Left cardiac atrium (tissue), 4 donors: ENCODE measurements around the gene ADAMTS2. TPM values are rescaled to one million over a fixed set of nuclear protein-coding genes. Genes with fewer than 3 reads are reported as not detected.
A peak's percentile ranks its signal among the peaks of the same experiment; 100 is the strongest.

Source experiments
- ATAC-seq, 2 donors: fragments of 200-7000 bp; cut with Tn5 transposase; one replicate each; pipeline ENCODE4 v1.9.1; 2020; ENCODE audit warnings: mild to moderate bottlenecking in 2 of 2, moderate library complexity in 2 of 2
- DNase-seq: peaks from one replicate; pipeline ENCODE4 v3.0.0-alpha.2; 2020
- intact Hi-C, 2 donors: fragments of 100-400 bp; cut with DNase I; formaldehyde crosslinking; loops; one replicate each; pipeline versions ENCODE4 v1.14.1 to v1.15.1; 2022 to 2023
- long read RNA-seq: library from polyadenylated mRNA; unstranded; transcript quantifications from one replicate; pipeline ENCODE4 v2.0.0, GENCODE V29; 2021
- total RNA-seq, 2 donors: library from RNA; stranded (reverse); fragmentation: NEBNext Ultra II Directional; extraction: Animal tissue kit (Norgen Biotek cat#: 25700); gene quantifications; one replicate each; pipeline ENCODE4 v1.2.1, GENCODE V29; 2021
- donor health status: DM: no; HTN: yes; CAD: no.
- donor health status: DM: no; HTN: yes; CAD: no; lungs with severe emphysema.
- donor health status: DM: yes; HTN: yes; CAD: no.
- donor health status: Dilated cardiomyopathy.

The ADAMTS2 gene
- total RNA-seq = 10 to 100 TPM; 15.0 to 22.7 TPM
- long read RNA-seq, partial matches to known transcripts = 3 of 17 reads
- long read RNA-seq, other reads (novel, unspliced or antisense) = 12 of 17 reads

DNA sequence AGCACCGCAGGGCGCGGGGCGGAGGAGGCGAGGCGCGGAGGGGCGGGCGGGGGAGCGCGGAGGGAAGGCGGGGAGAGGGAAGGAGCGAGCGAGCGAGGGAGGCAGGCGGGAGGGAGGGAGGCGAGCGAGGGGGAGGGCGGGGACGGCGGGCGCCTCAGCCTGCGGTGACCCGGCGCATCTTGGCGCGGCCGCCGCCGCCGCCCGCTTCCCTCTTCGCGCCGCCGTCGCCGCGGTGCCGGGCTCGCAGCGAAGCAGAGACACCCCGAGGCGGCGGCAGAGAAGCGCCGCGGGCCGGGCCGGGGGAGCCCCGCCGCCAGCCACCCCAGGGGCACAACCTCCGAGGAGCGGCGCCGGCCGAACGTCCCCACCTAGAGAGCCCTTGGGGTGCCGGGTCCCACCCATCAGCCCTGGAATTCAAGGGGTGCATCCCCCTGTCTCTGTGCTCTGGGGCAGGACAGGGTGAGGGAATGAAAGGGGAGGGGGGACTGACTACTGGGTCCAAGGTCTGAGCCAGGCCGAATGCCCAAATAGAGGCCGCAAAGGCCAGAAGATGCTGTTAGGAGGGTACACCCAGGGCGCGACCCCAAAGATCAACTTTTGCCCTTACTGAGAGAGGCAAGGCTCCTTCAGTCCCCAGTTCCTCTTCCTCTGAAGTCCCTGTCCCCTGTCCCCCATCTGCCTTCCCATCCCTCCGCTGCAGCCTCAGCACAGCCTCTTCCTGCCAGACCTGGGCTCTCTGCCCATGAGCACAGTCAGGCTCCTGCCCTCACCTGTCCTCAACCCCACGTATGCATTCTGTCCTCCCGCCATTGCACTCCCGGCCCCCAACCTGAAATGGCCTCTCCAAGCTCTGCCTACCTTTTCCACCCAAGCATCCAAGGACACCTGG lies at the start of gene ADAMTS2:
TSS of gene ADAMTS2 (minus strand) at position 29 of the 889 bp plus-strand sequence. CDS start 133 bp downstream, outside the sequence.
- intact Hi-C loops = no loop called here
- ATAC-seq (peak; percentile 65 to 71), DNase-seq (peak; percentile 73)

GRCh38 chr5:179393078-179393477 lies 47.8 kb upstream of the ADAMTS2 start:
- no peak for DNase-seq
- ATAC-seq = no peak
- intact Hi-C loops = no loop called here

DNA sequence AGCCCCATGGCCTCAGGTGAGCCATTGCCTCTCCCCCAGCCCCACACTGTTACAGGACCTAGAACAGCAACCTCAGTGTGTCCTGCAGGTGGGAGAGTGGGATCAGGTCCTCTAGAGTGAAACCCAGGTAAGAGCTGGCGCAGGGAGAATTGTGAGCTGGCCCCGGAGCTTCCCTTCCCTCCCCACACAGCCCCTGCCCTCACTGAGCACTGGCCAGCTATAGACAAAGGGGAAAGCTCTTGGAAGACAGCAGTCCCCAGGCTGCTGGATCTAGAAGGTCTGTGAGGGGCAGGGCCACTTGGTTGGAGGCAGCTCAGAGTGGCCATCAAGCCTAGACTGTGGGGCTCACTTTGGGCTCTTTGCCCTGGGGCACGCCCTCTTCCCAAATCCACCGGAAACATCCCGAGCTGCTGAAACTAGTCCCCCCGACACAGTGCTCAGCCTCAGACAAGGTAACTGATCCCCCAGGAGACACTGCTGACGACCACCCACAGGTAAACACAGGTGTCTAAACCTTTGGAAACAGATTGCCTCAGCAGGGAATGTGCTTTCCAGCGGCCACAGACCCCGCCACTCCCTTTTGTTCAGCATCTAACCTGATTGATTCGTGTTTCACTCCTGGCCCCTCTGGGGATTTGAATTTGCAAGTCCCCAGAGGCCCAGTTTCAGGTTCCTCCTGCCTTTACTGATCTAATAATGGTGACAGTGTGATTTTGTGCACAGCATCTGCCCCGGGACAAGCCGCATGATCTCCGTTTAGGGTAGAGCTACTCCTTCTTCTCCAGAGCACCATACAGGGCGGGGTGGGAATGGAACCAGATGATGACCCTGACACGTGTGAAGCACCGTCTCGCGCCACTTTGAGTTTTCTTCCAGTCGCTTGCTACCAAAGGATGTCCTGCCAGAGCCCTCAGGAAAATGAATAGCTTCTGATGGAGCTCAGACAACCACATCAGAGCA lies 42.2 kb upstream of the ADAMTS2 start:
- intact Hi-C loops = no loop called here
- no peak for ATAC-seq

DNA sequence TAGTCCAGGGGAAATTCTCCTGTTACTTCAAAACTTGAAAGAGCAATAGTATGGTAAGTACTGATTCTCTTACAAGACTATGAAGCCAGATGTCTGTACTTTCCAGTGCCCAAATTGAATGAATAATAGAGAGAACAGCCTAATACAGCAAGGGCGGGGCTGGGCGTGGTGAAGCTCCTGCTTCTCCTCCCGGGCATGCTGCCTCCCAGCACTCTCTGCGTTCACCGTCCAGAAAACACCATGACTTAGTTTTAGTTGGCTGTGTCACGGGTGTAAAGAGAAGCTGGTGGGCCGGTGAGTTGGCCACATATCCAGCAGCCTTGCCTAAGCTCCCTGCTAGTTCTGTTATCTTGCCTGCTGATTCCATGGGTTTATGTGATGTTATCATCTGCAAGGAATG lies 40.7 kb upstream of the ADAMTS2 start:
- intact Hi-C loops = no loop called here
- no peak for DNase-seq
- ATAC-seq = peak in 1 of 2 donors; percentile 65

More for the DNA sequence above, 42.2 kb upstream of the ADAMTS2 start:
- DNase-seq = no peak

DNA sequence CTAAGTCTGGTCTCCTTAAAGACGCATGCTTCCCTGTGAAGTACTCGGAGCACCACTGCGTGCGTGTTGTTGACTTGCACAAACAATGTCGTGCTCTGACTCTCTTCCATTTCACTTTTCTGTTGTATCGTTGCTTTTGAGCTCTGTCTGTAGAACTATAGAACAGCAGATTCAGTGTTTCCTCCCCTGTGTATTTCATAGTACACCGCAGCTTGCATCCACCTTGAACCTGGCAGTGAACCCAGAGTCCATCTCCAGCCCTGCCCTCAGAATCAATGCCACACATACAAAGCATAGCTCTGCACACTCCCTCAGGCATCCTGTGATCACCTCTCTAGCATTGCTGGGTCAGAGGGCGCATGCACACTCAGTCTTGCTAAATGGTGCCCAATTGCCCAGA lies 37.2 kb upstream of the ADAMTS2 start:
- intact Hi-C loops = no loop called here
- ATAC-seq (no peak), DNase-seq (no peak)

- ATAC-seq = no peak
- intact Hi-C loops = no loop called here
- no peak for DNase-seq
Measured at GRCh38 chr5:179381691-179382090, 36.4 kb upstream of the ADAMTS2 start.

GRCh38 chr5:179380211-179381035 lies 35.2 kb upstream of the ADAMTS2 start:
- intact Hi-C loops = no loop called here
- ATAC-seq (no peak), DNase-seq (no peak)

- DNase-seq = no peak
- no peak for ATAC-seq
- intact Hi-C loops = no loop called here
Measured at GRCh38 chr5:179379321-179379890, 34.1 kb upstream of the ADAMTS2 start.

DNA sequence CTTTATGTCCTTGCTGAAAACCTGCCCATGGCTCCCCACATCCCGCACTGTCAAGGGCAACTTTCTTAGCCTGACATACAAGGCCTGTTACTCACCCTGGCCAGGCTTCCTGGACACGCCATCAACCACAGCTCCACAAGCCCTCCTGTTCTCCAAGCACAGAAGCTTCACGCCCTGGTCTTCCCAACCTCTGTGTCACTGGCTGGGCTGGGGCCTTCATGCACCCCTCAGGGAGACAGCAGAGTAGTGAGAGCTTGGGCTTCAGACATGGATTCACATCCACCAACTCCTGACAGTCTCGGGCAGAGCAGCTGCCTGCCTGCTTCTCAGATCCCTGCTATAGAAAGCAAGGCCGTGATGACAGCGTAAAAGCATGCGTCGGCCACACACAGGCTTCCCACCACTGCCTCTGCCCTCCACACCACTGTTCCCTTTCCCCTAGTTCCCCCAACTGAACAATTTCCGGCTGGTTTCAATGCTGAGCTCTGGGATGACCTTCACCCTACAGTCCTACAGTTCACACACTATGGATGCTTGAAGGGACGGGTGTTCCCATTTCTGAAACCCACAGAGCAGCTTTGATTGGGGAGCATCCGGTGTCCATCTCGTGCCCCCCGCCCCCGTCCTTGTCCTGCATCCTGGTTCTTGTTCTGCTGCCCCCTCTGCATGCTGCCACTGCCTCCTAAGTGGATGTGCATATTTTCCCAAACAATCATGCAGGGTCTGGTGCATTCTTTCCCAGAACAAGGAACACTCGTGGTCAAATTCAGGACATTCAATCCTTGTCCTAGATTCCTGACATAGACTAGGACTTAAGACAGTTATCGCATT lies 33.4 kb upstream of the ADAMTS2 start:
- intact Hi-C loops = no loop called here

DNA sequence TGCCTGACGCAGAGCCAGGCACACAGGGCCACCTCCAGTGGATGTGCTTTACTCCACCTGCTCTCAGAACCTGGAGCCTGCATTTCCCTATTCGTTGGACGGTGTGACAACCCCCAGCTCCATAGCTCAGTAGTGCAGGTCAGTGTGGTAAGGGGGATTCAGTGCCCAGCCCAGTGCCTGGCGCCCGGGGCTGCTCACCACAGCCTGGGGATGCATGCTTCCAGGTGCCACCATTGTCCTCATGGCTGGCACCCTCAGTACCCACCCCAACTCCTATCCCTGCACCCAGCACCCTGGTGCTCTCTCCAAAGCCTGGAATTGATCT lies 32.8 kb upstream of the ADAMTS2 start:
- intact Hi-C loops = no loop called here
- DNase-seq (no peak), ATAC-seq (no peak)

More for the DNA sequence above, 33.4 kb upstream of the ADAMTS2 start:
- DNase-seq (no peak), ATAC-seq (no peak)

DNA sequence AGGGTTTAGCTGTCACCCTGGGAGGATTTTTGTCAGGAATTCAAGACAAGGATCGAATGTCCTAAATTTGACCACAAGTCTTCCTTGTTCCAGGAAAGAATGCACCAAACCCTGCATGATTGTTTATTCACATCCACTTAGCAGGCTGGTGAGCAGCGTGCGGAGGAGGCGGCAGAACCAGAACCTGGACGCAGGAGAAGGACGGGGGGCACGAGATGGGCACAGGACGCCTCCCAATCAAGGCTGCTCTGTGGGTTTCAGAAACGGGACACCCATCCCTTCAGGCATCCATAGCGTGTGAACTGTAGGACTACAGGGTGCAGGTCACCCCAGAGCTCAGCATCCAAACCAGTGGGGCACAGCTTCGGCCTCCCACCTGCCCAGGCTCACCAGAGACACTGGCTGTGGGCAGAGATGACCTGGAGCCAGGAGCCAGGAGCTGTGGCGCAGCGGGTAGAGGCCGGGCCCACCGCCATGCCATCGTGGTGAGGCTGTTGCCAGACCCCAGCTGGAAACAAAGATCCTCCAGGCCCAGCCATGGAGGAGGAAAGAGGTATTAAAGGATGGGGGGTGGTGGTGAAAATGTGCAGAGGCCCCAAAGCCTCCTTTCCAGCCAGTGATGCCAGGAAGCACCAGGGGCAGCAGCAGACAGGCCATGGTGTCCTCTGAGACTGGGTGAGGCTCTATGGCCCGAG lies 32.3 kb upstream of the ADAMTS2 start:
- no peak for ATAC-seq
- intact Hi-C loops = no loop called here
- DNase-seq = no peak

GRCh38 chr5:179376701-179377420 lies 31.6 kb upstream of the ADAMTS2 start:
- ATAC-seq (no peak), DNase-seq (no peak)
- intact Hi-C loops = no loop called here

DNA sequence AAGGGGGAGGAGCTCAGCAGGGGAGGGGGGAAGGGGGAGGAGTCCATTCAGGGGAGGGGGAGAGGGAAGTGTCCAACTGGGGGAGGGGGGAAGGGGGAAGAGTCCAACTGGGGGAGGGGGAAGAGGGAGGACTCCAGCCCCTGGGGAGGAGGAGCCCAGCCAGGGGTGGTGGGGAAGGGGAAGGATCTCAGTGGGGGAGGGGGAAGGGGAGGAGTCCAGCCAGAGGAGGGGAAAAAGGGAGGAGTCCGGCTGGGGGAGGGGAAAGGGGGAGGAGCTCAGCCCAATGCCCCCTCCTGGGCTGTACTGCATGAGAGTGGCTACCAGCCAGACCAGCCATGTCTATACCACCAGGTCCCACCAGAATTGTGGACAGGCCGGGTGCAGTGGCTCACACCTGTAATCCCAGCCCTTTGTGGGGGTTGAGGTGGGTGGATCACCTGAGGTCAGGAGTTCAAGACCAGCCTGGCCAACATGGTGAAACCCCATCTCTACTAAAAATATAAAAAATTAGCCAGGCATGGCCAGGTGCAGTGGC lies 30.6 kb upstream of the ADAMTS2 start:
- intact Hi-C loops = no loop called here
- ATAC-seq = no peak
- DNase-seq = no peak

DNA sequence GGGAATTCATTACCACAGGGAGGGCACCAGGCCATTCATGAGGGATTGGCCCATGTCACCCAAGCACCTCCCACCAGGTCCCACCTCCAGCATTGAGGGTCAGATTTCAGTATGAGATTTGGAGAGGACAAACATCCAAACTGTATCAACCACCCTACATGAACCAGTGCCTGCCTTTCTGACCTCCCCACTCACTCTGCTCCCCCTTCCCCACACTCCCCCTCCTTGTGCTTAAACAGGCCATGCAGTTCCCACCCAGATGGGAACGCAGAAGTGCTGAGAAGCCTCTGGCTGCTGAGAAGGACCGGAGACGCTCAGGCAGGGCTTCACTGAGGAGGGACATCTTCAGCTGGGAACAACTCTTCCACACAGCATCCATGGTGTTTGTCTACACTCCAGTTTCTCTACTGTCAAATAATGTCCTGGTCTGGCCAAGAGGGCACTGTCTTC lies 30.0 kb upstream of the ADAMTS2 start:
- DNase-seq (no peak), ATAC-seq (no peak)
- intact Hi-C loops = no loop called here

DNA sequence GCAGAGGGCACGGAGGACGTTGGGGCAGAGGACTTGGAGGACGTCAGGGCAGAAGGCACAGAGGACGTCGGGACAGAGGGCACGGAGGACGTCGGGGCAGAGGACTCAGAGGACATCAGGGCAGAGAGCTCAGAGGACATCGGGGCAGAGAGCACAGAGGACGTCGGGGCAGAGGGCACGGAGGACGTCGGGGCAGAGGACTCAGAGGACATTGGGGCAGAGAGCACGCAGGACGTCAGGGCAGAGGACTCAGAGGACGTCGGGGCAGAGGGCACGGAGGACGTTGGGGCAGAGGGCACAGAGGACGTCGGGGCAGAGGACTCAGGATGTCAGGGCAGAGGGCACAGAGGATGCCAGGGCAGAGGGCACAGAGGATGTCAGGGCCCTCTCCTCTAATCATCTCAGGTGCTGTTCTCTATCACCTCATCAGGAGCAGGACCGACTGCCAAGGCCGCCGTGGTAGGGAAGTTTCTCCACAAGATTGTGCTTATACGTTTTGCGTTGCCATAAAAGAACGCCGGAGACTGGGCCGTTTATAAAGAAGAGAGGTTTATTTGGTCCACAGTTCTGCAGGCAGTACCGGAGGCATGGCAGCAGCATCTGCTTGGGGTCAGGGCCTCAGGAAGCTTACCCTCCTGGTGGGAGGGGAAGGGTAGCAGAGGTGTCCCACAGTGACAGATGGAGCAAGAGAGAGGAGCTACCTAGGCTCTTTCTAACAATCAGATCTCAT lies 29.4 kb upstream of the ADAMTS2 start:
- DNase-seq (no peak), ATAC-seq (no peak)
- intact Hi-C loops = no loop called here
